Measurements from ENCODE around the gene SOCS1.

SOCS1 gene

DNA sequence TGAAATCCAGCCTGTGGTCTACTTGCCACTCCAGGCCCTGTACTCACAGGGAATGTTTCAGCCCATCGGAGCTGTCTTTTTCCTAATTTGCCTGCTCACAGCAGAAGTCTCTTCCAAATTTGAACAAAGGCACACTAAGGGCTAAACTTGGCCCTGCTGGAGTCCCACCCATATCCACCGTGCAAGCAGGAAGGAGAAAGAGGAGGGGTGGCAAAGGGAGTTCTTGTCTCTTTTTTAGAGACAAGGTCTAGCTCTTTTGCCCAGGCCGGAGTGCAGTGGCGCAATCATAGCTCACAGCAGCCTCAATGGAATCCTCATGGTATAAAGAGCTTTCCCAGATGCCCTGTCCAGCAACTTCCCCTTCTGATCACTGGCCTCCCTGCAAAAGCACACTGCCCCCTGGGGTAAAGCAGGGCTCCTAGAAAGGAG is 27.8 kb upstream of the SOCS1 start:
- no peak for DNase-seq

DNA sequence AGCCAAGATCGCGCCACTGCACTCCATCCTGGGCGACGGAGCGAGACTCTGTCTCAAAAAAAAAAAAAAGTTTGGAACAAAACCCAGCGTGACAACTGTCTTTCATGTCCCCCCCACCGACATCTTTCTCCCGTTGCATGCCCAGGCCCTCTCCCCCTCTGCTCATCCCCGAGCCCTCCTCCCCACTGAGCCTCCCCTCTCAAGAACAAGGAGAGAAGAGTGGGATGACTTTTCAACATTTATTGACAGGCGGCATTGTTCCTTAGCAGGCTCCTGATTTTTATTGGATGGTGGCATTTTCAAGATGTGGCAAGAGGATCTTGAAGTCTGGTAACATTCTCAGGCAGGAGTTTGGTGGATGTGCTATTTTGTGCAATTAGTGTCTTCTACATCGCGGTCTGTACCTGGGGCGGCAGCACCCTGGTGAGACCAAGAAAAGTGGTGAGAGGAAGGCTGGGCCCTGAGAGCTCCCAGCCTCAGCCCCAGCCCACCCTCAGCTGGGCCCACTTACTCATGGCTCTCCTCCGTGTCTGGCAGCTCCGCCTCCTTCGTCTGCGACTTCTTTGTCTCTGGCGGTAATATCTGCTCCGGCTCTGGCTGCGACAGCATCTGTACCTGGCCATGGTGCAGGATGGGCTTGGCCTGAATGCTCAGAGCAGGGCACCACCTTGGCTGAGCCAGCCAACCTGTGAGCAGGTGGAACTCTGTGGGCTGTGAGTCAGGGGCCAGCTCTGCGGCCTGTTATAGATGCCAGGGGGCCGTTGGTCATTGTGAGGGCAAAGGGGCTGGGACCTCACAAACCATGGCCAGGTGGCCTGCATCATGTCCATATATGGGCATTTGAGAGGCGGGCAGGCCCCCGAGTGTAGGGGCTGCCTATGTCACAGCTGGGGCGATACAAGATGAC is 24.9 kb upstream of the SOCS1 start, which contains the start of gene PRM1:
Gene PRM1, minus strand, starts transcription at position 715 of the 907 bp plus-strand sequence. Its CDS starts 92 bp downstream, at position 623.
- DNase-seq: no peak

DNA sequence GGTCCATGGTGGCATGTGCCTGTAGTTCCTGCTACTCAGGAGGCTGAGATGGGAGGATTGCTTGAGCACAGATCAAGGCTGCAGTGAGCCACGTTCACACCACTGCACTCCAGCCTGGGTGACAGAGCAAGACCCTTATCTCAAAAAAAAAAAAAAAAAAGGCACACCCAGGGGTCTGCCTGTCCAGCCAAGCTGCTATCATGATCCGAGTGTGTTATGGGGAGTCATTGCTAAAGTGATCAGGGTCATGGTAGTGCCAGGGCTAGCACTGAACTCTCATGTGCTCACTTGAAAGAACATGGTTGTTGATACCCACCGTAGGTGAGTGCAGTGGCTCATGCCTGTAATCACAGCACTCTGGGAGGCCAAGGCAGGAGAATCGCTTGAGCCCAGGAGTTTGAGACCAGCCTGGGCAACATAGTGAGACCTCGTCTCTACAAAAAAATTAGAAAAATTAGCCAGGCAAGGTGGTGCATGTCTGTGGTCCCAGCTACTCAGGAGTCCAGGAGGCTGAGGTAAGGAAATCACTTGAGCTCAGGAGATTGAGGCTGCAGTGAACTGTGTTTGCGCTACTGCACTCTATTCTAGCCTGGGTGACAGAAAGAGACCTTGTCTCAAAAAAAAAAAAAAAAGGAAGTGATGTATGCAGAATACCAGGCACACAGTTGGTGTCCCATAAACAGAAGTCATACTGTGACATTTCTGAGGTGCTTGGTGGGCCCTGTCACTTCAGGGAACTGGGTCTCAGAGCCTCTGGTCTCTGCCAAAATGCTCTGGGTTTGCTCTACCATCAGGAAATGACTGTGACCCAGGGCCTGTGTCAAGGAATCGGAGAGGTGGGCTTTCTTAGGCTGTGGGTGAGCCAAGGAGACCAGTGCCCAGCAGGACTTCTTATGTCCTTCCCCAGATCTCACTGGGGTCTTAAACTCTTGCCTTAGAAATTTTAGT is 23.0 kb upstream of the SOCS1 start:
- no peak for DNase-seq

DNA sequence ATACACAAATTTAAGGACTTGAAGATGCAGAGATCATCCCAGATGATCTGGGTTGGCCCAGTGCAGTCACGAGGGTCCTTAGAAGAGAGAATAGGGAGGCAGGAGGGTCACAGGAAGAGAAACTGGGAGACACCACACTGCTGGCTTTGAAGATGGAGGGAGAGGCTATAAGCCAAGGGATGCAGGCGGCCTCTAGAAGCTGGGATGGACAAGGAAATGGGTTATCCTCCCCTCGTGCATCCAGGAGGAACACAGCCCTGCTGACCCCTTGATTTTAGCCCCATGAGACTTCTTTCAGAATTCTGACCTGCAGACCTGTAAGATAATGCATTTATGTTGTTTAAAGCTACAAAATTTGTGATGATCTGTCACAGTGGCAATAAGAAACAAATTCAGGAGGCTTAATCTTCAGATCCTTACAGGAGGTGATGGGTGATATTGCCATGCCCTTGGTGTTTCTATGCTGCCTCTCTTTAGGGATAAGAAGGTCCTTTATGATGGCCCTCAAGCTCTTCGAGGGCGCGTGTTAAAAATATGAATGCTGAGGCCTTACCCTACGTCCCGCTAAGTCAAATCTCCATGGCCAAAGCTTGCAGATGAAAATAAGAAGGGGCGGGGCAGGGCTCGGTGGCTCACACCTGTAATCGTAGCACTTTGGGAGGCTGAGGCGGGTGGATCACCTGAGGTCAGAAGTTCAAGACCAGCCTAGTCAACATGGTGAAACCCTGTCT is 21.8 kb upstream of the SOCS1 start:
- DNase-seq: no peak

DNA sequence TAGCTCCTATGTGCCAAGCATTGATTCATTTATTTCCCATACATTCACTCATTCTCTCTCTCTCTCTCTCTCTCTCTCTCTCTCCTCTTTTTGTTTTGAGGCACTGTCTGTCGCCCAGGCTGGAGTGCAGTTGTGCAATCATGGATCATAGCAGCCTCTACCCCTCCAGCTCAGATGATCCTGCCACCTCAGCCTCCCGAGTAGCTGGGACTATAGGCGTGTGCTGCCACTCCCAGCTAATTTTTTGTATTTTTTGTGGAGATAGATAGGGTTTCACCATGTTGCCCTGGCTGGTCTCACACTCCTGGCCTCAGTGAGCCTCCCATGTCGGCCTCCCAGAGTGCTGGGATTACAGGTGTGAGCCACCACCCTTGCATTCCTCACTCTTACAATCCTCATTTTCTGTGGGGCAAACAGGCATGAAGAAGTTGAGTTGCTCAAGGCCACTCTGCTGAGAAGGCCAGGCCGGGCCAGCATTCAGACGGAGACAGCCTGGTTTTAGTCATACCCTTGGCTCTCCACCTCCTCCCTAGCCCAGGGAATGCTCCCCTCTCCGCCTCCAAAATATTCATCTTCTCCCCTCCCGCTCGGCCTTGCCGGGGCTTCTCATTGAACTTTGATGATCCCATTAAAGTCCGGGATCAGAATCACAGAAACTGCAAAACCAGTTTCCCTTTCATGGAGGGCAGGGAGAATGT is 21.0 kb upstream of the SOCS1 start:
- DNase-seq: no peak

DNA sequence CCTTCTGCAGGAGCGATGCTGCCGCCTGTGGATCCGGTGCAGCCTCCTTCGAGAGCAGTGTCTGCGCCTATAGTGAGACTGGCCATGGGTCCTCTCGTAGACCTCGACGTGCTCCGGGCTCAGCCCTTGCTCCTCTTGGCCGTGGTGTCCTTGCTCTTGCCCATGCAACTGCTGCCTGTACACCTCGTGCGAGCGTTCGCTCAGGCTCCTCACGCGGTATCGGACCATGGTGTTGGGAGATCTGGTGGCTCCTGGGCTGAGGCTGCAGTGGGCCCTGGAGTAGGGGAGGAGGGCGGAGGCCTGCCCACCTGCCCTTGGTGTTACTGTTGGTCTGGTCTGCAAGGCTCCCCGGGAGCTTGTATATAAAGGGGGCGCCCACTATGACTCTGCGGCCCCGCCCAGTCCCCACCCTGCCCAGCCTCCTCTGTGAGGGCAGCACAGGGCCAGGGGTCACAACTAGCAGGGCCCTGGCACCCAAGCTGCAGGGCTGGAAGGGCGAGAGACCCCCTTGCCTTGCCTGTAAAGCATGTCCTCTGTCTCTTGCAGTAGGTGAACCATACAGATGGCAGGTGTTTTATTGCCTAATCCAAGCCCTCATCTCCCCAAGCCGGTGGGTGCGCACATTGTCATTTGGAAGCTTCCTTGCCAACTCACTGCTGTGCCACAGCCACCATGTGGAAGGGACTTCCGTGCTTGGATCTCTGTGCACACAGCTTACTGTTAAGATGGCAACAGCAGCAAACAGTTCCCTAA is 20.3 kb upstream of the SOCS1 start, which contains the start of gene PRM2:
Gene PRM2, minus strand, starts transcription at position 338 of the 753 bp plus-strand sequence. Its CDS starts 110 bp downstream, at position 228.
- DNase-seq: no peak

DNA sequence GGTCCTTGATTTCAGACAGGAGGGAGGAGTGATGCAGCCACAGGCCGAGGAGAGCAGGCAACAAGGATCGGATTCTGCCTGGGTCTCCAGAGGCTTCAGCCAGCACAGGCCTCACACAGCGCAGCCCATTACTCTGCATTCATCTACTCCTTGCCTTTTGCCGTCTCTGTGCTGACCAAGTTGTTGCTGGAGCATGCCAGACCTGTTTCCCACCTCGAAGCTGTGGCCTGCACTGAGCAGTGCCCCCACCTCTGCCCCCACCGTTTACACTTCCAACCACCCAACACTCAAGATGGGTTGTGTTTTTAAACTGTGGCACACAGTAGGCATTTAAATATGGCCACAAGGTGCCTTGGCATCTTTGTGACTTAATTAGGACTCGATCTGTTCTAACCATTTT is 19.0 kb upstream of the SOCS1 start:
- DNase-seq: no peak

DNA sequence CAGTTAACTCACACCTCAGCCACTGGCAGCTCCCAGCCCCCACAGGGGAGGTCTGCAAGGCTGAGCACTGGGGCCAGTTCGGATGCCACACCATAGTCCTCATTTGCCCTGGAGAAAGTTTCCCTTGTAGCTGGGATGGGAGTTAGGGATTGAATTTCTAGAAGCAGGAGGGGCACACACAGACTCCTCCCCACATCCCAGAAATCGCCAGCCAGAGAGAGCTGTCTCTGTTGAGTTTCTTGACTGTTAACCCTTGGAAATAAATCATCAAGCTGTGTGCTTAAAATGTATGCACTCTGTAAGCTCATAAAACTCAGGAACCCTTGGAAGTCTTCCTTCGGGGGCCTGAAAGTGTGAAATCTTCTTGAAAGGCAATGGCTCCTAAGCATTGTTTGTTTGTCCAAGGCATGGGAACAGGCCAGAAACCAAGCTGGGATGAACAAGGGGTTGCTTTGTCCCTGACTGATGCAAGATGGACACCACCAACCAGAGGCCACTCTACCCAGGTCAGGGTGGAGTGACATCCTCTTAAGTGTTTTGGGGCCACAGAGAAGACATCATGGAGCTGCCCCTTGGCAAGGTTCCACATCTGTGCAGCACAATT is 17.8 kb upstream of the SOCS1 start:
- no peak for DNase-seq

DNA sequence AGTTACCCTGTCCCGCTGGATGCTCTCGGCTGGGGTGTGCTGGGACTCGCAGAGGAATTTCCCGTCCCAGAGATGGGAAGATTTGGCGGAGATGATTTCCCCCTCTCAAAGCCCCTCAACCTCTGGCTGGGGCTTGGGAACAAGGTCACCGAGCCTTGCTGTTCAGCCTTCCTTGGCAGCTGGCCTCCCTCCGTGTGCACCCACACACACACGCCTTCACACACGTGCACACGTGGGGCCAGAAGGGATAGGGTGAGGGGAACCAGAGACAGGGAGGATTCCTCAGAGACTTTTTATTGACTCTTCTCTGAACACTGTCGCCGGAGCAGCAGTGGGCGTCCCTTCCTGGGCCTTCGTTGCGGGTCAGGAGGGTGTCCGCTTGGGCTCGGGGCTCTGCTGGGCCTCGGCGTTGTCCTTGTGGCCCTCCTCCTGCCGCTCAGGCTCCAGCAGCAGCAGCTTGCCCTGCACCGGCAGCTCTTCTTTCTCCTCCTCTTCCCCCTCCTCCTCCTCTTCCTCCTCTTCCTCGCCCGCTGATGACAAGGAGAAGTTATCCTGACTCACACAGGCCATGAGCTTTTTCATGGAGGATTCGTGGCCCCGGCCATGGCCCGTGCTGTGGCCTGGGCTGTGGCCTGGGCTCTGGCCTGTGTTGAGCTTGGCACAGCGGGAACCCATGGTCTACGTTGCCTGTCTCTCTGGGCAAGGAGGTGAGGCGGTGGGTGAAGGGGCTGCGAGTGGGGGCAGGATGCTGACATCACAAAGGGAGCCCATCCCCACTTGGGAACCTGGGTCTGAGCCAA is 17.1 kb upstream of the SOCS1 start, which contains the start of gene PRM3:
Gene PRM3, minus strand, starts transcription at position 709 of the 800 bp plus-strand sequence. Its CDS starts 34 bp downstream, at position 675.
- no peak for DNase-seq

DNA sequence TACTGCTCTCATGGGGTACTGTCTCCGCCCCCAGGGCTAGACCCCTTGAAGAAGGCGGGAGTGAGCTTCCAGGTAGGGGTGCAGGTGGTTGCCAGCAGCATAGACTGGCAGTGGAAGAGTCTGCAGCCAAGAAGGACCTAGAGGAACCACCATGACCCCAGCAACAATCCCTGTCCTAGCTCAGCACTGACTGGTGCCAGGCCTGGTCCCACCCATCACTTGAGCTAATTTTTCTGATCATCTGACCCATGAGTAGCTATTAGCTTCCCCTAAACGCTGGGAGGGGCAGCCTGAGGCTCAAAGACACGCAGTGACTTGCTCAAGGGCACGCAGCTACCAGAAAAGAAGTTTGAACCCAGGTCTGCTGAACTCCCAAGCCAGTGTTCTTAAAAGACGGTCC is 16.5 kb upstream of the SOCS1 start:
- DNase-seq: no peak

DNA sequence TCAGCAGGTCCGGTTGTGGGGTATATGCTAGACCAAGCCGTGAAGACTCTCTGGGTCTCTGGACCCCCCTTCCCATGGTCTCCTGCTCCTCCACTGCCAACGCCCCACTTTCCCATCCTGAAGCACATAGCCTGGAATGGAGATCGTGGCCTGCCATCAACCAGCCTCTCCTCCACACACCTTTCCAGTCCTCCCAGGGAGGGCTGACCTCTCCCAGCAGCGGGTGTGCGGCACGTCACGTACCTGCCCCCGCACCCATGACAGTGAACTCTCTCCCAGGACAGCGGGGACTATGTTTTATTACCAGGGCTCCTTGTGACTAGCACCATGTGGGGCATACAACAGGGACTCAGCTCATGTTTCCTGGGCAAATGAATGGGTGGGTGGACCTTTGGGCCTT is 15.6 kb upstream of the SOCS1 start:
- DNase-seq: no peak

DNA sequence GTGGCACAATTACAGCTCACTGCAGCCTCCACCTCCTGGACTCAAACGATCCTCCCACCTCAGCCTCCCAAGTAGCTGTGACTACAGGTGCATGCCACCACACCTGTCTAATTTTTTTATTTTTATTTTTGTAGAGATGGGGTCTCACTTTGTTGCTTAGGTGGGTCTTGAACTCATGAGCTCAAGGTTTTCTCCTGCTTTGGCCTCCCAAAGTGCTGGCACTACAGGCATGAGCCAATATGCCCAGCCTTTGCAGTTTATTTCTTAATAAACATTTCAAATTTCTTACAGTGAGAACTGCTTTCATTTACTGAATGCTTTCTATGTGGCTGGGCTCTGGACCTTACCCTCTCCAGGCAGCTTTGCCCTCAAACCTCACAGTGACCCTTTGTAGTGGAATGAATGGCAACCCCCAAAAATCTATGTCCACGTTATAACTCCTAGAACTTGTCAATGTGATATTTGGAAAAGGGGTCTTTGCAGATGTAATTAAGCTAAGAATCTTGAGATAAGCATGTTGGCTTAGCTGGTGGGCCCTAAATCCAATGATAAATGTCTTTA is 14.7 kb upstream of the SOCS1 start:
- no peak for DNase-seq

DNA sequence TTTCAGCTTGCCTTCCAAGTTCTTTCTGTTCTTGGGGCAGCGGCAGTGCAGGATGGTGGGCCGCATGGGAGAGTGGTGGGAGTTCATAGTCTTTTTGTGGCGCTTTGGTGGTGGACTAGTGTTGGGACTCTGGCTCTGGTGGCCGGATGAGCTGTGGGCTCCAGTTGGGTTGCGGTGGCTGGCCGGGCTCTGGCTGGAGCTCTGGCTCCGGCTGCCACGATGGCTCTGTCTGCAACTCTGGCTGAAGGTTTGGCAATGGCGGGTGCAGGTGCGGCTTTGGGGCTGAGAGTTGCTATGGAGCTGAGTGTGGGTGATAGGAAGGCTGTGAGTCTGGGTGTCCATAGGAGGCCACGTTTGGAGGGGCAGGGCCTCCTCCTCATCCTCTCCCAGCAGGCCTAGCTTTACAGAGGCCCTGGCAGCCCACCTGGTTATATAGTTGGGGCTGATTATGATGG is 12.9 kb upstream of the SOCS1 start, which contains the start of gene TNP2:
Gene TNP2, minus strand, starts transcription at position 405 of the 455 bp plus-strand sequence. Its CDS starts 63 bp downstream, at position 342.
- no peak for DNase-seq

DNA sequence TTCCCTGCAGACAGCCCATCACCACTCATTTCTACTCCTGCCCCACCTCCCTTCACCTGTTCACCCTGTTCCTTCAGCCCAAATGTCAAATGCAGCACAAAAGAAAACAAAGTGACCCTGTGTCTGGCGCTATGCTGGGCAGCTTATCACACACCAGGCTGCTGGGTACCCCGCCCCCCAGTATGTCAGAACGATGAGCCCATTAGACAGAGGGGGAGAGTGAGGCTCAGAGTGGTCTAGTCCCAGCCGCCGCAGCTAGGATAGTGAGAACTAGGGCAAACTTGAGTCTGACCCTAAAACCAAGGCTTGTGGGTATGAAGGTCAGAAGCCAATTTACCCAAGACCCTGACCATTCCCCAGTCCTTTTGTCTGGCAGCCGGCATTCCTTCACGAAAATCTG is 9.1 kb upstream of the SOCS1 start:
- DNase-seq: no peak

DNA sequence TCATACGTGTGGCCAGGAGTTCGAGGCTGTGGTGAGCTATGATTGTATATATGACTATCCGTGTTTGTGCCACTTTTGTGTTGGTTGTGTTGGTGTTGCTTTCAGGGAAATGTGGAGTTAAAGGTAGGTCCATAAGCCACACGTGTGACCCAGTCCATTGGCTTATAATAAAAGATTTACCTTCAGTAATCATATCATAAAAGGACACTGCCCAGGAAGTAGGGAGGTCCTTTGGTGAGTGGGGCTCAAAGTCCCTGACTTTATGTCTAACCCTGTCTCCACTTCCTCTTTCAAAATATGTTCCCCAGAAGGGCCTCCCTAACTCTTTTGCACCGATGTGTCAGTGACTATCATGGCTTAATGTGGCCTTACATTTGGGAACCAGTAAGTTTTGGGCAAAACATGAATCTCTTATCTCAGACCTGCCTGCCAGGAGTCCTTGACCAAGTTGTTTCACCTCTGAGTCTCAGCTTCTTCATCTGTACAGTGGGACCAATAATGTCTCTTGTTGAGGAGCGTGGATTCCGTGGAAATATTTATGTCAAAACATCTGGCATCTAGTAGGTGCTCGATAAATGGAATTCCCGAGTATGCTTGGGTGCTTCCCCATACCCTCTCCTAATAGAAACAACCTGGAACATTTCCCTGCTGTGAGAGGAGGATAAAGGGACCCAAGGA is 8.3 kb upstream of the SOCS1 start:
- DNase-seq: no peak

DNA sequence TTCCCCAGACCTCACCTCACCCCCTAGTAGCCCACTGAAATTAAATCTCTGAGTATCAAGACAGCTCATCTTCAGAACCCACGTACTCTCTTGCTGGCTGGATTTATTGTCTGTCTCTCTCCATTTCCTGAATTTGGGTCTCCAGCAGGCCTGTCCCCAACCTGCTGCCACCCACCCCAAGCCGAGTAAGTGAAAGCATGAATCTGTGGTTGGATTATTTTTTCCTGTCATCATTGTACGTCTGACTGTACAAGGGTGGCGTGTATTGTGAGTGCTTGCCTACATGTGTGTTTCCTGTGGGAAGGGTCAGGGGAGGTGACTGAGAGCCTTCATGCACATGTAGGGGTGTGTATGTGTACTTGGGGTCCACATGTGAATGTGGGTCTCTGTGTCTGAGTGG is 7.7 kb upstream of the SOCS1 start:
- no peak for DNase-seq

DNA sequence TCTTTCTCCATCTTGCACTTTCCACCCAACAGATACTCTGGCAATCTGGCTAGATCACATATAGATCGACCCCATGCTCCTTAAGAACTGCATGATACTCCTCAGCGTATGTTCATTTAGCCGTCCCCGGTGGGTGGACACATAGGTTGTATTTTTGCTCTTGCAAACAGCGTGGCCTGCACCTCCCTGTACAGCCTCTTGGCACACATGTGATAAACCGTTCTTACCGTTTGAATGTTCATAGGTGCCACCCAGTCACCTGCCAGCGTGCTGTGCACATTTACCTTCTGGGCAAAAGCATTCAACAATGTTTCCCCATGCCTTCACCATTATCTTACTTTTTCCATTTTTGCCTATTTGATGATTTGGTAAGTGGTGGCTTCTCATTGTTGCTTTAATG is 6.9 kb upstream of the SOCS1 start:
- DNase-seq: no peak

DNA sequence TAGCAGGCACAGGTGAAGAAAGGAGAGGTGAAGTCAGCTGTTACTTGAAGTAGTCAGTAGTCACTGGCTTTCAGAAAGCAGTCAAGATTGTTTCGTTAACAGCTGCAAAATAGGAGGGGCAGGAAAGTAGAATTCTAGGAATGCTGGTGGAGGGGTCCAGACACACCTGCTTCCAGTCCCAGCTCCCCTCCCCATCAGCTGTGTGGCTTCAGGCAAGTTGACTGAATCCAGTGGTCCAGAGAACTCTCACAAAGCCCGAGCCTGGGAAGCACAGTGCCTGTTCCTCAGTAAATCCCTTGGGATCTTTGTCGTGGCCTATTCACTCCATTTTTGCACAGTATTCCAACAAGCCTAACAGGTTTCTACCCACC is 4.6 kb upstream of the SOCS1 start:
- no peak for DNase-seq
